SHP77 (cell line): ENCODE measurements around the gene C17orf58.
A peak's percentile ranks its signal among the peaks of the same experiment; 100 is the strongest.
"Not testable (repeated sequence)": the region's sequence is repeated elsewhere in the genome, so short reads cannot be mapped to it uniquely, and the experiment has no call there.

Experiments used
- DNase-seq, 2 experiments: peaks; one replicate each; lab custom pipeline; 2025; lab: John Stamatoyannopoulos, UW

C17orf58 gene

GRCh38 chr17:67999291-67999911 is 3.1 kb upstream of the C17orf58 start:
- DNase-seq, result no peak

- DNase-seq, result no peak
Measured at GRCh38 chr17:67998466-67998865, 2.2 kb upstream of the C17orf58 start.

GRCh38 chr17:67995570-67996263 is 552 bp downstream of the C17orf58 start:
- DNase-seq, result no peak

DNA sequence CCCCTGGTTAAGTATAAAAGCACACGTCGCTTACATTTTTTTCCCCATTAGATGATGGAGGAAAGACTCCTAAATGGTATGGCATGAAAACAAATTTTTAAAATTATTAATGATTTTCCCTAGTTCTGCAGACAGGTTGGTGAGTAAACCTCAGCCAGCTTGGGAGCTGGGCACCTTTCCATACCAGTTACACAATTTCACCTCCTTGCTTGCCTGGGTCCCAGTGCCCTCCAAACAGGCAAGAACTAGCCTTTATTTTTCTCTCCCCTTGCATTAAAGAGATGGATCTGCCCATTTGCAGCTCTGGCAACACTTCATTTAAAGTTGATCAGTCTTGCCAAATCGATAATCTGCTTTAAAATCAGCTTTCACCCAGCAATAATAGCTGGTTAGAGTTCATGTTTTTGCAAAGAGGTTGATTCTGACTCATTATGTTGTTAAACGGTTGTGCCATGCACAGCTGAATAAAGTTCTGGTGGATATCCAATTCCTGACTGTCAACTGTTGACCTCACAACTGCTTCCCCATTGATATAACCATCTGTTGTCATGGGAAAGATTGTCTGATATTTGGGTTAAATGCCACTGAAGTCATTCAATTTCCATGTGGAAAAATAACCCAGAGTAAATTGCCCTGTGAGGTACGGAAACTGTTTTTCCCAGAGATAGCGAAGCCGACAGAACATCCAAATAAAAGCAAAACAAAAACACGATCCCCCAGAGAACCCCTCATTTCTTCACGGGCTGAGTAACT is 1.3 kb downstream of the C17orf58 start:
- no peak for DNase-seq

GRCh38 chr17:67993998-67994361 is 2.3 kb downstream of the C17orf58 start:
- DNase-seq, result no peak

DNA sequence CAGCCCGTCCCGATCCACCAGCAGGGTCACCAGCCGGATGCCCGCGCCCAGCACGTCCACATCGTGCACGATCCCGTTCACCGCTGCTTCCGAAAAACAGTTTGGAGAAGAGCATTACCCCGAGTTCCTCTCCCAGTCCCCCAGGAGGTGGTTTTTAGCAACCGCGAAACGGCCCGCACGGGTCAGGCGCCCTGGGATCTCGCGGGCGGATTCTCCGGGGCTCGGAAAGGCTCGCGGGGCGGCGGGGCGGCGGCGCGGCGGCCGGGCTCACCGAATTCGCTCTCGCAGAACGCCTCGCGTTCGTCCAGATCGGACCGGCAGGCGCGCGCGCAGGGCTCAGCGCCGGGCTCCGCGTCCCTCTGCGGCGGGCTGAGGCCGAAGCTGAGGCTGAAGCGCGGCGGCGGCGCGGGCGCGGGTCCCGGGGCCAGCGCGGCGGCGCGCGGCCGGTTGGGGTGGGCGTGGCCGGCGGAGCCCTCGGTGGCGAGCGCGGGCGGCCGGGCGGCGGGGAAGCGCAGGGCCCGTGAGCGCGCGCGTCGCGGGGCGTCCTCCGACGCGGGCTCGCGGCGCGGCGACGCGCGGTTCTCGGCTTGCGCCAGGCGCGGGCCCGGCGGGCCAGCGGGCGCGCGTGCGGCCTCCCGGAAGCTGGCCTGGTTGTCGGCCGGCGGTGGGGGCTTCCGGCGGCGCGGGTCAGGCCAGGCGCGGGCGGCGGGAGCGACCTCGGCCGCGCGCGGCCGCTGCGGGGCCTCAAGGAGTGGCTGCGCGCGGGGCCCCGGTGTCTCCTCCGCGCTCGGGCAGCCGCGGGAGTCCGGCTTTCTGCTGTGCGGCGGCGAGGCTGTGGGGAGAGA is 2.9 kb downstream of the C17orf58 start:
- peak; percentile 60 to 80 for DNase-seq

GRCh38 chr17:67992548-67993152 is 3.6 kb downstream of the C17orf58 start:
- no peak for DNase-seq

DNA sequence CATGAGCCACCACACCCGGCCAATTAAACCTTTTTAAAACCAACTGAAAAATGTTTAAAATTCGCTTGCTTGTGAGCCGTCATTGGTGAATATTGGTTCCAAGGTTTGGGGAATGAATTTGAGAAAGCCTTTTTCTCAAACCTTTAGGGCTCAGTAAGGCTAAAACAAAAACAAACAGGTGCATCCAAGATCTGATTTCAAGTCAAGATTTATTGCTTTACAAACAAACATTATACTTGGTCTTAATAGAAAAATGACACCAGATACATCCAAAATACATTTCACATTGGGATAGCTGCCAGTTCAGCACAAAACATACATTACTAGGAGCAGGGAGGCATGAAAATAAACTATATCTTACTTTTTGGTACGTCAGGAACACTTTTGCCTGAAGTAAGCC is 5.4 kb downstream of the C17orf58 start:
- DNase-seq, result peak in 1 of 2 experiments; percentile 13

DNA sequence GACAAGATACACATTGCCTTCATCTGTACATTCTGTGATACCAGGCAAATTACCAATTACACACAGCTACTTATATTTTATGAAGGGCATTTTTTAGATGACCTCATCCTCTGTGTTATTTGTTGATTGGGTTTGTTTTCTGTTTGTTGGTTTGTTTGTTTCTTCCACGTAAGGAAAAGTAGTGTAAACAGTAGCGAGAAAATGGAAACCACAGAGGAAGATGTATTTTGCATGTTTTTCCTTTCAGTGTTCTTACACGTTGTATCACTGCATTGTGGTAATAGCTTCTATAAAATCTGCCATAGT is 12.9 kb downstream of the C17orf58 start:
- DNase-seq, result no peak

DNA sequence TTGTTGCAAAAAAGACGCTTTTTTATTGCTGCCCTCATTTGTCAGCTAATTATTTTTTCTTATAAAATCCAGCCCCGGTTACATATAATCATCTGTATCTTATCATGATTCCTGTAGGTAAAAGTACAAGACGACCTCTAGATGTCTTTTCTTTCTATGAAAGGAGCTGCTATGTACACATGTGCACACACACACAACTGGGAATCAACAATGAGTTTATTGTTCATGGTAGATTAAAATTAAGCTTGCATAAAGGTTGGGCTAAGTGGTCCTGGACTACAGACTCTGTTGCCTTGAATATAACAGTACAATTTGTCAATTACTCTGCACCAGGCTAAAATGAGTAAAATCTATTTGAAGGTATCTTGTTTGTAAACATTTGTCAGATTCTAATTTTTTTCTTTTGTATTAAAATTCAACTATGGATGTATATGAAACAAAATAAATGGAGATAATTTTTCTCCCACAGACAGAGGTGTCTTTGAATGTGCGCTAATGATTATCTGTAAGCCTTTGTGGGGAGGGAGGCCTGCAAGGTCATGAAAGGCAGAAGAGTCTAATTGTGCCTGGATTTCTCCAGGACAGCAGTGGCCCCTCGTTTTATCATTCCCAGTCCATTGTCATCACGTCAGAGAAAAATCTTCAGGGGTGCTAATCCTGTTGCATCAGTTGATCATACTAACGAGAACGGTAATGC is 13.4 kb downstream of the C17orf58 start:
- DNase-seq, result no peak

- DNase-seq, result no peak
Measured at GRCh38 chr17:67982034-67982640, 14.1 kb downstream of the C17orf58 start.

- DNase-seq, result not testable (repeated sequence)
Measured at GRCh38 chr17:67980883-67981282, 15.4 kb downstream of the C17orf58 start.

- no peak for DNase-seq
Measured at GRCh38 chr17:67980456-67980855, 15.8 kb downstream of the C17orf58 start.

DNA sequence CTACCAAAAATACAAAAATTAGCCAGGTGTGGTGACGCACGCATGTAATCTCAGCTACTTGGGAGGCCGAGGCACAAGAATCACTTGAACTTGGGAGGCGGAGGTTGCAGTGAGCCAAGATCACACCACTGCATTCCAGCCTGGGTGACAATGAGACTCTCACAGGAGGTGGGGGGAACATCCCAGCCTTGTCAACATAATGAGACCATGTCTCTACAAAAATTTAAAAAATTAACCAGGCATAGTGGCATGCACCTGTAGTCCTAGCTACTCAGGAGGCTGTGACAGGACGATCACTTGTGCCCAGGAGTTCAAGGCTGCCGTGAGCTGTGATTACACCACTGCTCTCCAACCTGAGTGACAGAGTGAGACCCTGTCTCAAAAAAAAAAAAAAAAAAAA is 20.0 kb downstream of the C17orf58 start:
- not testable (repeated sequence) for DNase-seq

GRCh38 chr17:67974598-67975066 is 21.6 kb downstream of the C17orf58 start:
- no peak for DNase-seq

- no peak for DNase-seq
Measured at GRCh38 chr17:67974185-67974584, 22.1 kb downstream of the C17orf58 start.

DNA sequence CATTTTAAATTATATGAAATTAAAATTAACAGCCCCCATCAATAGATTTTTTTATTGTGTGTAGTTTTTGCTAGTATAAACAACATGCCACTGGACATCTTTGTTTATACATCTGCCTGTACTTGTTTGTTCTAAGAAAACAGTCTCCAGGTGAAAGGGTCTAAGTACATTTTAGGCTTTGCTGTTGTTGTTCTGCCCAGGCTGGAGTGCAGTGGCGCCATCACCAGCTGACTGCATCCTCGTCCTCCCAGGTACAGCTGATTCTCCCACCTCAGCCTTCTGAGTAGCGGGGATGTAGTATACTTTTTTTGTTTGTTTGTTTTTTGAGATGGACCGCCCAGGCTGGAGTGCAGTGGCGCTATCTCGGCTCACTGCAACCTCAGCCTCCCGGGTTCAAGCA is 25.5 kb downstream of the C17orf58 start:
- DNase-seq, result peak; percentile 31 to 55

GRCh38 chr17:67963145-67963572 is 33.1 kb downstream of the C17orf58 start:
- peak; percentile 34 to 73 for DNase-seq

GRCh38 chr17:67962156-67962555 is 34.1 kb downstream of the C17orf58 start:
- DNase-seq, result not testable (repeated sequence)

DNA sequence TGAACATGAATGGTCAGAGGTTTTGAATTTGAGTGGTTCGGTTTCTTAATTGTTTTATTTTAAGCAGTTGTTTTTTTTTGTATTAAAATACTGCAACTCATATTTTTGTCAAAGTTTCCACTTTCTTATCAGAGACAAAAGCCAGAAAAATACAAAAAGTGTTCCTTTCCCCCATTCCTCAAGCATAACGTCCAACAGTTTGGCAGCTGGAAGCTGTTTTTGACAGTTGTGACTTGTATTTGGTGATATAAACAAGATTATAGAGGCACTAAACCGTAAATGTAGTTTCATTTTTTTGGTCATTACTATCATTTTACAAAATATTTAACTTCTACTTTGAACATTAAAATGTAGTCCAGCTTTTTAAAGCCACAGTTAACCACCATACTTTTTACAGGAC is 36.0 kb downstream of the C17orf58 start:
- not testable (repeated sequence) for DNase-seq

DNA sequence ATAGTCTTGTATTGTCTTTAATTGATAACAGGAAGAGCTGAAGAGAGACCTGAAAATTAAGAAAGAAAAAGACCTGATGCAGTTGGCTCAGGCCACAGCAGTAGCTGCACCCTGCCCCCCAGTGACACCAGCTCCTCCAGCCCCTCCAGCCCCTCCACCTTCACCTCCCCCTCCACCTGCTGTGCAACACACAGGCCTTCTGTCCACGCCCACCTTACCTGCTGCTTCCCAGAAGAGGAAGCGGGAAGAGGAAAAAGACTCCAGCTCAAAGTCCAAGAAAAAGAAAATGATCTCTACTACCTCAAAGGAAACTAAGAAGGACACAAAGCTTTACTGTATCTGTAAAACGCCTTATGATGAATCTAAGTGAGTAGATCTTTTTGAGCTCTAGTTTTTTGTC is 36.8 kb downstream of the C17orf58 start:
- no peak for DNase-seq
